GM19193 (cell line): ENCODE data around the gene TCF4.

Experiments
- POLR2A ChIP-seq: IDR thresholded peaks from 4 replicates; pipeline ENCODE4 v1.6.1; 2011; ENCODE audit not compliant: insufficient read depth, insufficient read length; ENCODE audit errors: extremely low read depth

TCF4 gene

GRCh38 chr18:55317324-55317723, 270.7 kb downstream of the TCF4 start:
- no peak for TF ChIP-seq POLR2A

DNA sequence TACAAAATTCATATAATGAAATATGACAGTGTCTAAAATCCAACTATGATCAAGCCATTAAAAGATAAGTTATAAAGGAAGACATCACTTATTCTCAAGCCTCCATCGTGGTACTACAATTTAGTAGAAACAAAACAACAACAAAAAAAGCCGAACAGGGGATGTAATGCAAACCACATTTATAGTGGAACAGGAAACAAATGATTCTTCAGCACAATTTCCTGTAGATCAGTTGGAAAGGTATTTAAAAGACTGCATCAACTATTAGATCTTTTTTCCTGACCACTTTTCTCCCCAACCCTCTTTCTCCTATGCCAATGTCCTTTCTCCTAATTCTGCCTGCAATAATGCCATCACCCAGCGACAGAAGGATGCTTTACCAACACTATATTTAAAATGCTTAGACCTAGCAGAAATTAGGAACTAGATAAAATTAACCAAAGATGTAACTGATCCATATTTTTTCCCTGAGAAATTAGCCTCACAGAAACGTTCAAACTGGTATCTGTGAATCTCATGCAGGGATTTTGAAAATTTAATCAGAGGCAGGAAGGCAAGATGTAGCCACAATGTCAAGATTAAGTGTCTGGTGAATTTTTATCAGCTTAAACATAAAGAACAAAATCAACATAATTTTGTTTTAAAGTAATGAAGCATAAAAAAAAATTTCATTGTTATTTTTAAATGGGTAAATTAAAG, 271.4 kb downstream of the TCF4 start:
- TF ChIP-seq POLR2A, result no peak

DNA sequence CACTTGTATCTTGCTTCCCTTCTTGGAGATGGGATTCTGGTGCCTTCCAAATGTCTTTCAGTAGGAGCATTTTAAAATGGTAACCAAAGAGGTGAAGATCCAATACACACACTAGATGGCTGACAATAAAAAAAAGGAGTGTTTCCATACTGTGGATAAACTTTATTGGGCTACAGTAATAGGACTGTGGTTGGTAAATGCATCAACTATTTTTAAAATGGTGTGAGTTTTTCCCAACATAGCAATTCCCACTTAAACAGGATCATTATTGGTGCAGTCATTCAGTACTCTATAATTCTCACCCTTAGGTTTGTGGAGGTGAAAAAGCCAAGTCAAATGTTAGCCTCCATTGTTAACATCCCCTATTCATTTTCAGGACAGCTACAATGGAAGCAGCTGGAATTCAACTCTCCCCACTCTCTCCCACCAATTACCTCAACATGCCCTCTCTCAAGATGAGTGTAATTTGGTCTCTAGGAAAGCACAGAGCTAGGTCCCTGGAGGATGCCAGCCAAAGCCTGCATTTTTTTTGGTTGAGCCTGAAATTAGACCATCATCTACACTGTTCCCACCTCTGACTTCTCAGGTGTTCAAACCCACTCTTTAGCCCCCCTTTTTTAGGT, 273.3 kb downstream of the TCF4 start:
- no peak for TF ChIP-seq POLR2A

- TF ChIP-seq POLR2A, result no peak
These were observed 274.0 kb downstream of the TCF4 start for GRCh38 chr18:55314031-55314430.

- TF ChIP-seq POLR2A, result no peak
These were observed 277.1 kb downstream of the TCF4 start for GRCh38 chr18:55310863-55311262.

GRCh38 chr18:55310044-55310676, 277.8 kb downstream of the TCF4 start:
- no peak for TF ChIP-seq POLR2A

GRCh38 chr18:55309249-55309648, 278.7 kb downstream of the TCF4 start:
- no peak for TF ChIP-seq POLR2A

- no peak for TF ChIP-seq POLR2A
These were observed 280.5 kb downstream of the TCF4 start for GRCh38 chr18:55307505-55307904.

DNA sequence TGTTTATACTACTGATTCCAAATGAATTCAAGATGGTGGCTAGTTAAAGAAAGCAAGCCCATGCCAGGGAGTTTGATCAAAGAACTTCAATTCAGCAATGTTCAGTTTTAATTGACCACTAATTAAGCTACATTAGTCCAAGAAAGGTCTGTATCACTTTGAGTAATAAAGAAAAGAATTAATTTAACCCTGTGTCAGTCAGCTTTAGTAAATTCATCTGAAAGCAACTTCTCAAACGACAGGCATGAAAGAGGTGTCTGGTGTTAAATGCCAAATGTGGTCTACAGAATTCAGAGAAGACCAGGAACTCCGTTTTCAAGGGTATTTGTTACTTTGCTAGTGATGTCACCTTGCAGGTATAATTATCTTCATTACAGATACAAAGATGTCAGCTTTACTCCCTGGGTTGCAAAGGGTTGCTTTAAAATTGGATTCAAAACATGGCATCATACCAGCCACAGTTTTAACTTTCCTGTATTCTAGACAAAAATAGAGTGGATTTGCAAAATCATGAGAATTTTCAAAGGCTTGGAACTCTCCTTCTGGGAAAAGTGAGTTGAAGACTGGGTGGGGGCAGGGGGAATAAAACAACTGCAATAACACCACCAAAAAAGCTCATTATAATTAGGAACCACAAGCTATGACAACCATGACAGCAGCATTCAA, 281.5 kb downstream of the TCF4 start:
- no peak for TF ChIP-seq POLR2A

- no peak for TF ChIP-seq POLR2A
These were observed 285.7 kb downstream of the TCF4 start for GRCh38 chr18:55302167-55302833.

DNA sequence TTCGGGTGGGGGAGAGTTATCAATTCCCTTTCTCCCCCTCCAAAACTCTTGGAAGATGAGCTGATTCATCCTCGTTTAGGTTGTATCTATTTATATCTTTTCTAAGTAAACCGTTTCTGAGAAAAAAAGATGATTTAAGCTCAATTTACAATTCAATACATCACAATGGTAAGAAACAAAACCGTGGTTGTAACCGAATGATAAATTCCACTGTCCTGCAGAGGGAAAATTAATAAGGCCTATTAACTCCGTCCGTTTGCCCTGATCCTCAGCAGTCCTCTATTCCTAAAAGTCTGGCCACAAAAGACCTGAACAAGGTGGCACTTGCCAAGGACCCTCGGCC, 286.2 kb downstream of the TCF4 start:
- no peak for TF ChIP-seq POLR2A

DNA sequence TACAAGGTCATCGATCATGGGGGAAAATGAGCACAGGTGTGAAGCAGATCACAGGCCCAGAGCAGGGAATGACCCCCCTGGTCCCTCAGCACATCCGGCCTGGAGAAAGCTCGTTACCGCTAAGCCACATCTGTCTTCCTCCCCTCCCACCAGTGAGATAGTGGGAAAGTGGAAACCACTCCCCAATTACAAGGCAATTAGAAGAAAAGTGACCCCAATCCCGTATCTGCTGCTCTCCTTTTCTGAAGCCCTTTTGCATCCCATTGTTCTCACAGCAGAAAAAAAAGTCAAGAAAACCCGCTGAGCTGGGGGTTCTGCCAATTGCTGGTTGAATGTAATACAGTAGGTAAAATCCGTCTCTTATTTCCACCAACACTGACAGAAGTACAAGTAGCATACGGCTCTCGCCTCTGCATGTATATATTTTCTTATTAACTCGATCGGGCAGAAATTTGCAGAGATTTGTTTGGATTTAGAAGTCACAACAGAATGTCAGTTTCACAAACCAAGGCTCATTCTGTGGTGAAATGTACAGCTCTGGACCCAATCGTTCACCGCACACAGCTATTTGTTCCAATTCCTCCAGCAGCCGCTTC, 287.0 kb downstream of the TCF4 start:
- no peak for TF ChIP-seq POLR2A

- no peak for TF ChIP-seq POLR2A
These were observed 287.5 kb downstream of the TCF4 start for GRCh38 chr18:55300421-55300935.

GRCh38 chr18:55296778-55297177, 291.2 kb downstream of the TCF4 start:
- no peak for TF ChIP-seq POLR2A
